Activated CD8-positive, alpha-beta memory T cell treated with anti-CD3 and anti-CD28 coated beads for 1 hour (primary cell): ENCODE results near the gene KIF6.

Source experiments
- DNase-seq, 2 donors: peaks; one replicate each; pipeline ENCODE4 v3.0.0-alpha.2; 2020; ENCODE audit warnings: low read depth in 1 of 2; ENCODE audit errors: extremely low read depth in 1 of 2

Gene KIF6

GRCh38 chr6:39453956-39454524, 271.2 kb downstream of the KIF6 start:
- DNase-seq, result no peak

- no peak for DNase-seq
These were observed 272.0 kb downstream of the KIF6 start for GRCh38 chr6:39453241-39453640.

DNA sequence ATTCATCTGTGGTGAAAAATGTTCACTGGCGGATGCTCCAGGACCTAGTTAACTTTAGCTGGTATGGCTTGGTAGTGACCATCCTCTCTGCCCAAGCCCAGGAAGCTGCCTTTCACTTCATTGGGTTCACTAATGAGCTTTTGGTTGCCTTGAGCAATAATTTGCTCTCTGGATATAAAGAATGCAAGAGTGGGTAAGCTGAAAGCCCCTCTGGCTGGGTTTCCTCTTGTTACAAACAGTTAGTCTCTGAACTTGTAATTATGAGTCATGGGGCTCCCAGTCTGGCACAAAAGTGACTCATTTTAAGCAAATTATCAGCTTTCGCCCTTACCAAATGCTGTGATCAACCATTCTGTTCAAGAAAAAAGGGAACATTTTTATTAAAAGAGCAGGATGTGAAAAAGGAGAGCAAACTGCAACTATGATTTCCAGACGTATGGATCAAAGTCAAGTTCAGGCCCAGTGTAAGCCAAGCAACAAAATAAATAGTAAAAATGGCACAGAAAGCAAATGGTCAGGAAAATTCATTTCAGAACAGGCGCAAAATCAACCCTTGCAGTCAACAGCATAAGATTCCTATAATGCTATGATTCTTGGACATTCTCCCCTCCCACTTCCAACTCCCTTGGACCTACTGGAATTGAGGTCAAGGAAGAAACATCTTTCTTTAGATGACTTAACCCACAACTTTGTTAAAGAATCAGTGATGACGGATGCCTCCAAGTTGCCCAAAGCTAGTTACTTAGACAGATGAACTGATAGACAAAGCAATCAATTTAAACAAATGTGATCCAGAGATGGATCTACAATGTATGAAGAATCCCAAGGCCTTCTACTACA, 272.7 kb downstream of the KIF6 start:
- no peak for DNase-seq

DNA sequence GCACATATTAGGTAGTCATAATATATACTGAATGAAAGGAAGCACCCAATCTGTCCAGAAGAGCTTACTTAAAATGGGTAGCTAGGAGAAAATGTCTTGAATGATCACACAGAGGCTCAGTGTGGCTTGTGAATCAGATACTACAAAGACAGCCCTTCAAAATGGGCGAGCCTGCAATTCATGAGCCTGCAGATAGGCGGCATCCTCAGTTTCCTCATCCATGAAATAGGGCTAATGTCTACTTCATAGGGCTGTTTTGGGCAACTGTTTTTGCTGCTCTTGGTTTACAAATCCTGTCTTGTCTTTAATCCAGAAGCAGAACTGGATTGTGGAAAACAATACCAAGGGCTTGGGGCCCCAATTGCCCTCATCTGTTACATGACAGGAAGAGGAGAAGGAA, 273.4 kb downstream of the KIF6 start:
- DNase-seq, result no peak

- no peak for DNase-seq
These were observed 276.2 kb downstream of the KIF6 start for GRCh38 chr6:39449022-39449421.

DNA sequence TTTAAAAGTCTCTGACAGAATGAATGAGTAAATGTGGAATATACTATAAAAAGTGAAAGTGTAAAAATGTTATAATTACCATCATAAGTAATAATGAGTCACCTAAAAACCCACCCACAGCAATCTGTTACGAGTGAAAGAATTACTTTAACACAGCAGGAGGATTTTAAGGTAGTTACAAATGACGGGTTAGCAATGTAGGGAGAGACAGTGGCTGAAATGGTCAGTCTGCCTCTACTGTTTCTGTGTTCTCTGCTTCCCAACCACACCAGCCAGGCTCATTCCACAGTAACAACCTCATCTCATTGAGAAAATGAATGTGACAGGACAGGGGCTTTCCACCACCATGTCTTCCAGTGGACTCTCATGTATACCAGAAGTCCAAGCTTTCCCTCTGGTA, 278.3 kb downstream of the KIF6 start:
- DNase-seq, result no peak

GRCh38 chr6:39445667-39446066, 279.5 kb downstream of the KIF6 start:
- DNase-seq, result no peak

GRCh38 chr6:39444479-39445019, 280.7 kb downstream of the KIF6 start:
- DNase-seq, result no peak

GRCh38 chr6:39441986-39442385, 283.2 kb downstream of the KIF6 start:
- DNase-seq, result no peak

DNA sequence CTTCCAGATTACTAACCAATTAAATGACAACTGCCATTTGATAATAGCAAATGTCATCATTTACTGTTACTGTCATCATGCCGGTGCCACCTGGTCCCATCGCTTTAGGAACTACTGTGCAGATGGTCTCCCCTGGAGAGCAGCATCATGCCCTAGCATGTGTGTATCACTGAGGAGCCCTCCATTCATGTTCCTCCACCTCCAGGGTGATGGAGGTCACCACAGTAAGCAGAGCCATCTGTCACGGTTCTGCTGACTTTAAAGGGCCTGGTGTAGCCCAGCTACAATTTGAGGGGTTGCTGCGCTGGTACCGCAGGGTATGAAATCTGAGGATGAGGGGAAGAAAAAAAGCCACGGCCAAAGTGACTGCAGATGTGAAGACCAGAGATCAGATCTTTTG, 283.9 kb downstream of the KIF6 start:
- no peak for DNase-seq

GRCh38 chr6:39440039-39440426, 285.2 kb downstream of the KIF6 start:
- DNase-seq, result no peak

DNA sequence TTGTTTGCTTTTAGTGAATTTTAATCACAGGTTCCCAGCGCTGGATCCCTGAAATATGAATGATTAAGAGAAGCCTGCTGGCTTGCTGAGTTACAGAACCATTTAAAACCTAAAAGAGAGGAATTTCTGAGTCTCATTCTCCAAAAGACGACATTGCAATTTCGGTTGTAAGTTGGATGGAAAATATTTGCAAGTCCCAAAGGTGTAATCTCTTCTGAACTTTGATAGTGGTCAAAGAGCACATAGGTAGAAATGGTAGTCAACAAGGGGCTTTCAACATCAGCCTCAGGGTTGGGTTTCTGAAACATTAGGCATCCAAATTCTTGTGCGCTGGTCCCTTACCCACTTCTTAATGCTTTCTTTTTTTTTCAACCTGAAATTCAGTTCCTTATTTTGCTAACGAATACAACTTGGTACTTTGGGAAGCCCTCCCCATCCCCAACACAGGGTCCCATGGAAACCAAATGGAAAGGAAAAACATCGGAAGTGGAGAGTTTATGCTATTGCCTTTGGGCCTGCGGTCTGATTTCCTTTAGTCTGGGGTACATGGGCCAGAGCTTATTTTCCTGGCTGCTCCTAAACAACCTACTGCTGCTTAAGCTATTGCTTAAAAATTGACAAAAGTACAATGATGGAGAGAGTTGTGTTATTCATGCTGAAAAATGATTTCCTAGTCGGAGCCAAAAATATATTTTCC, 285.7 kb downstream of the KIF6 start:
- DNase-seq, result no peak

- no peak for DNase-seq
These were observed 291.6 kb downstream of the KIF6 start for GRCh38 chr6:39433630-39434029.

DNA sequence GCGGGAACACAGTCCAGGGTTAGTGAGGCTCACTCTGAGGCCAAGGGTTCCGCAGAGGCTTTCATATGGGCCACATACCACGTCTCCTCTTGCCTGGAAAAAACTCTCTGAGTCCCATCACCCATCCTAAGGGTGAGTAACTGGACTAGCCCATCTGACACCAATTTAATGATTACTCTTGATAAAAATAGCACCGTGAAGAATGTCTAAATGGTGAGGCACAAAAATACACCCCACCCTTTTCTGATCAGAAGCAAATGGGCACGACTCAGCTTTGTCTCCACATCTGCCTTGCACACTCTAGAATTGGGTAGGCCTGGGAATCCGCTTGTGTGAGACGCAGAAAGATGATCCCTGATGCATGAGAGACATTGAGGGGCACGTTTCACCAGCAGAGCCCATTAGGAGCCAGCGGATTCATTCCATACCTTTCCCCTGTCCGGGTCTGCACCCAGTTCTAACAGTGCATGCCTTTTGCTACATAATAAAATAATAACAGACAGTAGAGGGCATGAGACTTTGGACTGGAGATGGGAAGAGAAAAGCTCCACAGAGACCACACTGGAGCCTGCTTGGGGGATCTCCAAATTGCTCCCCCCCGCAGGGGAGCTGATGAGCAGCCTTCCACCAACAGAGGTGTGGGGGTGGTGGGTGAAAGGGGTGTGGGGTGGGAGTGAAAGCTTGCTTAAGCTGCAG, 292.7 kb downstream of the KIF6 start:
- DNase-seq, result no peak

DNA sequence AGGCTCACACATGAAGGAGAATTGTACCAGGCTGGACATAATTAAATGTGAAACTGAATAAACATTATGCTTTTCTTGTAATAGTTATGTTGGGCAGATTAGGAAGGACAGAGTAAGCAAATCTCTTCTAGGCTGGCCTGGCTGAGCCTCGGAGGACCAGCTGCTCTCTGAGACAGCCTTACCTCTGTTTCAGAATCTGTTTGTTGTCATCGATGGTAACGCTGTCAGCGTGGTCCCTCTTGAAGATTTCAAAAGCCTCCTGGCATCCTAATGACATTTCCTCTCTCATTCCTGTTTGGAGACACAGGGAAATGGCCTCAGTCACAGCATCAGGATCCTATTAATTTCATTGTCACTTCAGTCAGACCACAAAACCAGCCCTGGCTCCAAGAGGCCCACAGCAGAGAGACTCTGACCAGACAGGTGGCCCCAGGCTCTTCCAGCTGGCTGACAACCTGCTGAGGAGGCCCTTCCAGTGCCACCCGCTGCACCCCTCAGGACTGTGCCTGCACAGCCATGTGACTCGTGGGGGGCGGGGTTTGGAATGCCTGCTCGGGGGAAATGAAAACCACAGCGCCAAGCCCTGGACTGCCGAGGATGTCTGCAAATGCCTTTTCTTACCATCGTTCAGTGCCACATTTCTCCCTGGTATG, 294.2 kb downstream of the KIF6 start:
- DNase-seq, result no peak

DNA sequence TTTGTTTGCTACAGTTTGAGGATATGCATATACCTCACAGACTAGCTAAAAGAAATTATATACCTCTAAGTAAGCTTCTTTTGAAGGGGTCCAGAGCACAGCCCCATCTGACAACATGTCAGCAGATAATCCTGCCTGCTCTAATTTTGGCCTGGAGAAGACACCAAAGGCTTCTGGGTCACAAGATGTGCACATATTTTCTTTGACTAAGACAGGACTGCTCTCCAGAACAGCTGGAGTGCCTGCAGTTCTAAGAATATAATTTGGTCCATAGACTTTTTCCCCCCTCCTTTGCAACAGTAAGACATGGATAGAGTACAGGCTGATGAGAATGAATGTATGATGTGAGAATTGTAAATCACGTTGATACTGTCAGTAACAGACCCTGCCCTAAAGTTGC, 294.8 kb downstream of the KIF6 start:
- no peak for DNase-seq

DNA sequence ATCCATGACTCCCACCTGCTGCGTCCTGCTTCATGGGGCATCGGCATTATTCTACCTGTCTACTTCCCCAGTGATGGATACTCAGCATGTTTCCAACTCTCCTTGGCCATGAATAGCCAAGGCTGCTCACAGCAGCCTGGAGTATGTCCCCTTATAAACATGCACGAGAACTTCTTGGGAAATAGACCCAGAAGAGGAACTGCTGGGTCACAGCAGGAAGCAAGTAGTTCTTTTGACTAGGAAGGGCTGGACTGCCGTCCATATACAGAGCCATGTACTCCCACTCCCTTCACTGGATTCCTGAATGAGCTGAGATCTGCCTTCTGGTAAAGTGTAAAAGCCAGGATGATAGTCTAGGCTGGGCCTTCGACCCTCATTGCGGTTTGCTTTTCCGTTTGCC, 296.4 kb downstream of the KIF6 start:
- DNase-seq, result no peak

- no peak for DNase-seq
These were observed 297.1 kb downstream of the KIF6 start for GRCh38 chr6:39428152-39428551.

DNA sequence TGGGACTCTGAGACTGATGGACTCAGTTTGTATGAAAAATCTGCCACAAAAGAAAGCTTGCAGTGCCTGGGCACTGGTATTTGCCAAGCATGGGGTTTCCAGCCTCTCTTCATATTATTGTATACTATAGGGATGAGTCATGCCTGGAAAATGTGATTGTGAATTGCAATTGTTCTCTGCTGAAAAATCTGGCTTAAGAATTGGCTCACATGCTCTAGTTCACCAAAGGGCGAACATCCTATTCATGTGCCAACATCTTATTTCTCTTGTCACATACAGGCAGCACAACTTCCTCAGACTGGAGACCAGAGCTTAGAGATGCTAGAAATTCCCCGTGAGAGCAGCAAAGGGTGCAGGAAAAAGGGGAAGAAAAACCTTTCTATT, 299.1 kb downstream of the KIF6 start:
- no peak for DNase-seq

DNA sequence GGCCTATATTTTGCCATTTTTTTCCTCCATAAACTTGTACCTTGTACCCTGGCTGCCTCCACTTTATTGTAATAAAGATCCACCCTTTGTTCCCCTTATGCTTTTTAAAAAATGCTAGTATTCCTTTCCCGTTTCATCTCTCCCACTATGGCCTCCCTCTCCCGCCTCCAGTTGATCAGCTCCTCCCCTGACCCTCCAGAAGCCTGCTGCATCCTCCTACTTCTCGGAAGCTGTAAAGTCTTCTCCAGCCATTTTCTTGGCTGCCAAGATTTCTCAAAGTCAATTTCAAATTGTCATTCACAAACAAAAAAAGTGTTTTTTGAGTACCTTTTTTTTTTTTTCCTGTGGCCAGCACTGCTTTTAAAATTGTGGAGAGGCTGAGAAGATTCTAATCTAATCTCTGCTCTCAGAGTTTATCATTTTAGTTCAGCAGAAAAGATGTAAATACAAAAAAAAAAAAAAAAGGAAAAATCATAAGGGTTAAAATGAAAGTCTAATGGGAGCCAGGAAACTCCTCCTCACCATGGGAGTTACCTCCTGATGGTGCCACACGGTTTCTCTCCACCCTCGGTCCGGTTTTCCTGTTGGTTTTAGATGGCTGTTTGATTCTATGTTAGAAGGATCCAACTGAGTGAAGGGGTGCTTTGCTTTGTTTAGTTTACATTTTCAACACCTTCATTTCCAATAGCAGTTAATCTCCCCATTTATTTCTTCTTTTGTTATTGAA, 299.7 kb downstream of the KIF6 start:
- DNase-seq, result no peak
